Myometrial cell (primary cell): ENCODE data around the gene NUDT16L1. TPM values are rescaled to one million over a fixed set of nuclear protein-coding genes. Genes with fewer than 3 reads are reported as not detected.

Experiments used
- total RNA-seq: library from RNA; depleted of rRNA; stranded (reverse); fragments of >200 nt; gene quantifications from 2 replicates; pipeline ENCODE4 v1.2.3, GENCODE V29; 2015

Gene NUDT16L1
- 42.5 and 43.0 TPM in 2 replicates for total RNA-seq

GRCh38 chr16:4693296-4693955 lies at the start of gene NUDT16L1:
Gene NUDT16L1 (plus strand): TSS chr16:4693562. CDS start chr16:4693727, 165 bp downstream.

DNA sequence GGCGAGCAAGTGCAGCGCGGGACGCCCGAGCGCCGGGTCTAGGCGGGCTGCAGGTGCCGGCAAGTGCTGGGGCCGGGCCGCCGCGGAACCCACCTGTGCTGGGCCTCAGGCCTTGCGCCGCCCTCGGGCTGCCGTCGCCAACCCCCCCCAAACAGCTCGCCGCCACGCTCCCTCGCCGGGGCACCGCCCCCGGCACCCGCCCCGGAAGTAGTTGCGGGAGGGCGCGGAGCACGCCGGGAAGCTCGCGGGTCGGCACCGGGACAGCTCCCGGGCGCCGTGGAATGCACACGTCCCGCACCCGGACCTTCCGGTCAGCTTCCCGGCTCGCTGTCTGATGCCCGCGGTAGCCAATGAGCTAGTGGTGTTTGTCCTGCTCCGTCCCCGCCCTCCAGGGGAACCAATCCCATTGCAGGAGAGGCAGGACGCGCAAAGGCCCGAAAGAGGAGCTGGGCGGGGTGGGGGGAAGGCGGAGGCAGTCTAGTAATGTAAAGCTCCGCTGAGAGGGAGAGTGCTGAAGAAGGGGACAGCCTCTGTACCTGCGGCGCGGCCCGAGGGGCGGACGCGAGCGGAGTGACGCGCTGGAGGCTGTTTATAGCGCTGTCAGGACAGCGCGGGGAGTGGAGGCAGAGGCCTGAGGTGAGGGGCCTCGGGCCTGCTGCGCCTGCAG lies 40.8 kb downstream of the NUDT16L1 start, which contains the start of the genes ANKS3 and DNAAF8:
TSS of gene ANKS3 (minus strand) at position 209 of the 667 bp plus-strand sequence. CDS start 4,122 bp downstream, outside the sequence.
TSS of gene DNAAF8 (plus strand) at position 475 of the 667 bp plus-strand sequence. CDS start 1,978 bp downstream, outside the sequence.

Other genes with a start within 250 kb of the NUDT16L1 start
- gene NMRAL1, start 218.9 kb upstream of the NUDT16L1 start, total RNA-seq, result 78.9 and 86.2 TPM in 2 replicates
- 58.8 and 79.6 TPM in 2 replicates for gene HMOX2, start 217.2 kb upstream of the NUDT16L1 start, total RNA-seq
- 6.6 and 10.1 TPM in 2 replicates for gene CDIP1, start 154.8 kb upstream of the NUDT16L1 start, total RNA-seq
- not detected in 2 replicates for gene C16orf96, start 137.2 kb upstream of the NUDT16L1 start, total RNA-seq
- gene UBALD1, start 78.7 kb upstream of the NUDT16L1 start, total RNA-seq, result 2.3 and 6.0 TPM in 2 replicates
- 31.4 and 37.7 TPM in 2 replicates for gene MGRN1, start 68.7 kb upstream of the NUDT16L1 start, total RNA-seq
- 5.7 and 17.3 TPM in 2 replicates for gene ANKS3, start 40.7 kb downstream of the NUDT16L1 start, total RNA-seq
- 0.35 and 2.6 TPM in 2 replicates for gene DNAAF8, start 41.0 kb downstream of the NUDT16L1 start, total RNA-seq
- gene ZNF500, start 73.6 kb downstream of the NUDT16L1 start, total RNA-seq, result 8.6 and 10.3 TPM in 2 replicates
- gene SEPTIN12, start 94.8 kb downstream of the NUDT16L1 start, total RNA-seq, result not detected in 2 replicates
- gene SMIM22, start 101.8 kb downstream of the NUDT16L1 start, total RNA-seq, result not detected in 2 replicates
- 21.3 and 38.1 TPM in 2 replicates for gene ROGDI, start 109.1 kb downstream of the NUDT16L1 start, total RNA-seq
- gene GLYR1, start 153.7 kb downstream of the NUDT16L1 start, total RNA-seq, result 32.8 and 33.2 TPM in 2 replicates
- 13.8 and 18.6 TPM in 2 replicates for gene UBN1, start 153.9 kb downstream of the NUDT16L1 start, total RNA-seq
- gene PPL, start 243.6 kb downstream of the NUDT16L1 start, total RNA-seq, result under 0.01 and 0.18 TPM in 2 replicates